Gastroesophageal sphincter (tissue), 3 donors: ENCODE results near the gene MTARC1.

Experiments
- EP300 ChIP-seq: sonication (generic); formaldehyde crosslinking; IDR thresholded peaks from one replicate; pipeline ENCODE4 v1.6.1; 2017; ENCODE audit warnings: antibody characterized with exemption, mild to moderate bottlenecking
- POLR2A ChIP-seq, 2 donors: fragments of 450-650 bp; IDR thresholded peaks; one replicate each; pipeline ENCODE4 v1.6.1; 2017; ENCODE audit warnings: antibody characterized with exemption in 2 of 2, mild to moderate bottlenecking in 2 of 2, moderate library complexity in 1 of 2
- POLR2AphosphoS5 ChIP-seq: sonication (generic); formaldehyde crosslinking; IDR thresholded peaks from one replicate; pipeline ENCODE4 v1.6.1; 2017; ENCODE audit warnings: antibody characterized with exemption
- TF ChIP-seq, protein P1 (sequence below), 4 experiments: fragments of 200-600 bp in 2 of 4; fragments of 450-650 bp in 2 of 4; sonication (generic) in 1 of 4; IDR thresholded peaks; one replicate each; pipeline ENCODE4 v1.5.1; 2017 to 2019; ENCODE audit warnings: antibody characterized with exemption in 4 of 4, mild to moderate bottlenecking in 2 of 4, moderate library complexity in 2 of 4

DNA sequence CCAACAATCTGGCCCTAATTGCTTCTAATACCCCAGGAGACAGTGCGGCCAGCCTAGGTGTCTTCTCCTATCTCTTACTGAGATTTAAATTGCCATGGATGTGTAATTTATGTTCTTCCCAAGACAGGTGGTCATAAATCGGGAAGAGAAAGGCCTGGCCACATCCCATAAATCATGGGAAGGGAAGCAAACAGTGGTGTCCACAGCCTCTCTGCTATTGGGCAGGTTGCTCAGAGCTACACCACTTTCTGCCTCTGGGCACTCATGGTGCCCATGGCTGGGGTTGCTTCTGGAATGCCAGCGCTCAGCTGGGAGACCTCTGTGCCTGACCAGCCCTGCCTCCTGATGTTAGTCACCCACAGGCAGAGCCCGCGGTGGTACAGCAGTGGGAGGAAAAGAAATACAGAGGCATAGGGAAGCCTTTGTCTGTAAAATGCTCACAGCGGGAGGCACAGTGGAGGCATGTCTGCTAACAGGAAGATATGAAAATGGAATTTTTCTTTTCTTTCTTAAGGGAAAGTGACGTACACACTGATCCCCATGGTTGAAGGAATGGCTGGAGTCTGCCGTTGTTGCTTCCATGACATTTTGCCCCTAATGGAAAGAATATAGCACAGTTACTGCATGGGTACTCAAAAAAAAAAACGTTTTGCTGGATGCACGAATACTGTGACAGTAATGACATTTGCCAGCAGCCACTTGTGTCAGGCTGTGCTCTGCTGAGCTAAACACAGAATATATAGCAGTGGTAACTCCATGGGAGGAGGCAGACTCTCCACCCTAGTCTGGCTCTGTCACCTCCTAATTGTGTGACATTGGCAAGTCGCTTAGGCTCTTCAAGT is 21.9 kb downstream of the MTARC1 start:
- TF ChIP-seq EP300 (no peak), POLR2A (IDR thresholded peaks at IDR 0.05) (no peak), POLR2AphosphoS5 (no peak)
- TF ChIP-seq, protein P1, sequence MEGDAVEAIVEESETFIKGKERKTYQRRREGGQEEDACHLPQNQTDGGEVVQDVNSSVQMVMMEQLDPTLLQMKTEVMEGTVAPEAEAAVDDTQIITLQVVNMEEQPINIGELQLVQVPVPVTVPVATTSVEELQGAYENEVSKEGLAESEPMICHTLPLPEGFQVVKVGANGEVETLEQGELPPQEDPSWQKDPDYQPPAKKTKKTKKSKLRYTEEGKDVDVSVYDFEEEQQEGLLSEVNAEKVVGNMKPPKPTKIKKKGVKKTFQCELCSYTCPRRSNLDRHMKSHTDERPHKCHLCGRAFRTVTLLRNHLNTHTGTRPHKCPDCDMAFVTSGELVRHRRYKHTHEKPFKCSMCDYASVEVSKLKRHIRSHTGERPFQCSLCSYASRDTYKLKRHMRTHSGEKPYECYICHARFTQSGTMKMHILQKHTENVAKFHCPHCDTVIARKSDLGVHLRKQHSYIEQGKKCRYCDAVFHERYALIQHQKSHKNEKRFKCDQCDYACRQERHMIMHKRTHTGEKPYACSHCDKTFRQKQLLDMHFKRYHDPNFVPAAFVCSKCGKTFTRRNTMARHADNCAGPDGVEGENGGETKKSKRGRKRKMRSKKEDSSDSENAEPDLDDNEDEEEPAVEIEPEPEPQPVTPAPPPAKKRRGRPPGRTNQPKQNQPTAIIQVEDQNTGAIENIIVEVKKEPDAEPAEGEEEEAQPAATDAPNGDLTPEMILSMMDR (IDR thresholded peaks at IDR 0.05), result no peak
